H1 (cell line): ENCODE measurements around the gene GJC3. TPM values are rescaled to one million over a fixed set of nuclear protein-coding genes. Genes with fewer than 3 reads are reported as not detected.
"Not testable (repeated sequence)": the region's sequence is repeated elsewhere in the genome, so short reads cannot be mapped to it uniquely, and the experiment has no call there.

Source experiments
- CTCF ChIA-PET: fragments of 300-600 bp; sonication (Branson Sonifier 250); formaldehyde crosslinking; loops from one replicate; lab custom pipeline; 2021; ENCODE audit not compliant: partially characterized antibody; lab: Charles Lee
- POLR2A ChIA-PET: fragments of 300-600 bp; sonication (Branson Sonifier 250); formaldehyde crosslinking; loops from one replicate; lab custom pipeline; 2021; ENCODE audit warnings: inconsistent platforms; ENCODE audit not compliant: partially characterized antibody; lab: Charles Lee
- DNase-seq, 2 experiments: peaks; one replicate each; pipeline versions ENCODE4 v3.0.0 to v3.0.0-alpha.2; 2010 to 2022; ENCODE audit warnings: low spot score in 2 of 2, low read depth in 1 of 2, mixed read lengths in 1 of 2
- FAIRE-seq: peaks from 2 replicates; lab custom pipeline; 2011; peaks lifted over from hg19 to GRCh38; lab: Jason Lieb, UNC
- H2AFZ ChIP-seq: 2 replicates; pipeline ENCODE4 v1.8.1; 2012; ENCODE audit warnings: low read length, inconsistent platforms
- H2AK5ac ChIP-seq: 2 replicates; pipeline ENCODE4 v1.6.1; 2013; ENCODE audit warnings: low read depth, low read length
- H2BK120ac ChIP-seq: replicated peaks from 2 replicates; pipeline ENCODE3; 2013; ENCODE audit warnings: low read depth, low read length, inconsistent platforms
- H2BK12ac ChIP-seq: 2 replicates; pipeline ENCODE4 v1.6.1; 2013; ENCODE audit warnings: low read depth, low read length
- H2BK15ac ChIP-seq: 2 replicates; pipeline ENCODE4 v1.6.1; 2013; ENCODE audit warnings: low read length
- H2BK20ac ChIP-seq: 2 replicates; pipeline ENCODE4 v1.6.1; 2013; ENCODE audit warnings: low read length
- H2BK5ac ChIP-seq: 2 replicates; pipeline ENCODE4 v1.6.1; 2013; ENCODE audit warnings: low read depth, low read length
- H3K14ac ChIP-seq: 2 replicates; pipeline ENCODE4 v1.6.1; 2013; ENCODE audit warnings: inconsistent platforms; ENCODE audit not compliant: insufficient read length
- H3K18ac ChIP-seq: 2 replicates; pipeline ENCODE4 v1.6.1; 2013; ENCODE audit warnings: low read length; ENCODE audit errors: extremely low read depth
- H3K23ac ChIP-seq: 2 replicates; pipeline ENCODE4 v1.6.1; 2013; ENCODE audit warnings: inconsistent platforms; ENCODE audit not compliant: insufficient read length
- H3K23me2 ChIP-seq: 2 replicates; pipeline ENCODE4 v1.6.1; 2013; ENCODE audit warnings: low read depth, low read length
- H3K27ac ChIP-seq: 2 replicates; pipeline ENCODE4 v1.6.1; 2011; ENCODE audit warnings: low read depth, low read length, inconsistent platforms
- H3K27me3 ChIP-seq, 4 experiments: replicated peaks in 1 of 4; 1 replicate in 1 of 4; 2 replicates in 3 of 4; pipeline versions ENCODE4 v1.6.1 to v1.8.1; 2011 to 2013; ENCODE audit warnings: low read length in 3 of 4, mild to moderate bottlenecking in 3 of 4, inconsistent platforms in 2 of 4, mixed read lengths in 2 of 4, moderate library complexity in 1 of 4; ENCODE audit not compliant: control insufficient read depth in 3 of 4, insufficient read depth in 3 of 4; ENCODE audit errors: extremely low read depth in 1 of 4
- H3K36me3 ChIP-seq, 4 experiments: 2 replicates each; pipeline versions ENCODE4 v1.6.1 to v1.8.1; 2011 to 2013; ENCODE audit warnings: mild to moderate bottlenecking in 4 of 4, low read length in 3 of 4, moderate library complexity in 2 of 4, control low read depth in 1 of 4, inconsistent platforms in 1 of 4; ENCODE audit not compliant: insufficient read depth in 4 of 4, control insufficient read depth in 2 of 4
- H3K4ac ChIP-seq: replicated peaks from 2 replicates; pipeline ENCODE3; 2013; ENCODE audit warnings: low read length, low read depth, mixed read lengths, inconsistent platforms; ENCODE audit not compliant: insufficient read length
- H3K4me1 ChIP-seq, 4 experiments: replicated peaks in 1 of 4; 1 replicate in 1 of 4; 2 replicates in 3 of 4; pipeline versions ENCODE4 v1.6.1 to v1.8.1; 2011 to 2013; ENCODE audit warnings: low read length in 3 of 4, inconsistent platforms in 2 of 4, mixed read lengths in 1 of 4; ENCODE audit not compliant: insufficient read depth in 4 of 4, control insufficient read depth in 3 of 4
- H3K4me2 ChIP-seq, 2 experiments: 2 replicates each; pipeline versions ENCODE4 v1.6.1 to v1.8.1; 2011 to 2013; ENCODE audit warnings: low read depth in 2 of 2, low read length in 2 of 2, control low read depth in 1 of 2, inconsistent platforms in 1 of 2, mild to moderate bottlenecking in 1 of 2; ENCODE audit not compliant: insufficient read depth in 1 of 2
- H3K4me3 ChIP-seq, 4 experiments: fragments of 200-600, 300-600 bp in 1 of 4; sonication (generic), shearing (Covaris generic), sonication (Bioruptor Twin) in 1 of 4; 2 replicates each; pipeline versions ENCODE4 v1.5.1 to v1.8.1; 2011 to 2016; ENCODE audit warnings: low read length in 4 of 4, low read depth in 3 of 4, control low read depth in 2 of 4, inconsistent platforms in 2 of 4, mild to moderate bottlenecking in 2 of 4, mixed read lengths in 1 of 4, moderate library complexity in 1 of 4; ENCODE audit not compliant: insufficient read depth in 2 of 4; ENCODE audit errors: extremely low read depth in 1 of 4
- H3K56ac ChIP-seq: replicated peaks from 2 replicates; pipeline ENCODE3; 2013; ENCODE audit warnings: low read depth, mild to moderate bottlenecking, mixed read lengths, low read length, inconsistent platforms; ENCODE audit not compliant: insufficient read length
- H3K79me1 ChIP-seq: 2 replicates; pipeline ENCODE4 v1.6.1; 2013; ENCODE audit warnings: low read depth, low read length, control low read depth
- H3K79me2 ChIP-seq, 2 experiments: 2 replicates each; pipeline versions ENCODE4 v1.6.1 to v1.8.1; 2012 to 2013; ENCODE audit warnings: low read length in 2 of 2, mild to moderate bottlenecking in 2 of 2, inconsistent platforms in 1 of 2; ENCODE audit not compliant: insufficient read depth in 2 of 2, control insufficient read depth in 1 of 2
- H3K9ac ChIP-seq, 4 experiments: replicated peaks in 1 of 4; 1 replicate in 1 of 4; 2 replicates in 3 of 4; pipeline versions ENCODE4 v1.6.1 to v1.8.1; 2011 to 2013; ENCODE audit warnings: low read depth in 3 of 4, low read length in 3 of 4, control low read depth in 2 of 4, mild to moderate bottlenecking in 2 of 4, moderate library complexity in 2 of 4, inconsistent platforms in 1 of 4; ENCODE audit errors: extremely low read depth in 1 of 4
- H3K9me3 ChIP-seq, 2 experiments: 2 replicates each; pipeline versions ENCODE4 v1.6.1 to v1.8.1; 2012 to 2013; ENCODE audit warnings: mild to moderate bottlenecking in 2 of 2, moderate library complexity in 2 of 2, control low read depth in 1 of 2, inconsistent platforms in 1 of 2, low read depth in 1 of 2, low read length in 1 of 2, mixed read lengths in 1 of 2; ENCODE audit not compliant: insufficient read depth in 2 of 2
- H4K20me1 ChIP-seq, 2 experiments: replicated peaks in 1 of 2; 2 replicates each; pipeline versions ENCODE3 to v1.8.1; 2011 to 2013; ENCODE audit warnings: inconsistent platforms in 2 of 2, low read length in 2 of 2, mild to moderate bottlenecking in 1 of 2; ENCODE audit not compliant: insufficient read depth in 2 of 2, control insufficient read depth in 1 of 2
- H4K5ac ChIP-seq: 2 replicates; pipeline ENCODE4 v1.6.1; 2013; ENCODE audit warnings: low read length, low read depth, mixed read lengths, inconsistent platforms; ENCODE audit not compliant: insufficient read length
- H4K8ac ChIP-seq: 2 replicates; pipeline ENCODE4 v1.8.0; 2013; ENCODE audit warnings: mild to moderate bottlenecking, moderate library complexity, low read length, inconsistent platforms; ENCODE audit not compliant: insufficient read depth; ENCODE audit errors: extremely low read depth
- H4K91ac ChIP-seq: replicated peaks from 2 replicates; pipeline ENCODE3; 2013; ENCODE audit warnings: low read length, mixed read lengths, inconsistent platforms; ENCODE audit not compliant: insufficient read length
- WGBS, 2 experiments: shearing (Covaris generic) in 1 of 2; methylation state at CpG; one replicate each; pipeline versions ENCODE4 v1.1.6 to v1.1.7; 2013 to 2015; ENCODE audit warnings: low lambda C conversion rate in 2 of 2, mixed read lengths in 2 of 2, inconsistent platforms in 1 of 2, low coverage in 1 of 2, missing lambda C conversion rate in 1 of 2; ENCODE audit not compliant: insufficient replicate concordance in 2 of 2, insufficient coverage in 1 of 2, insufficient read length in 1 of 2; ENCODE audit errors: extremely low coverage in 1 of 2, missing lambda C conversion rate in 1 of 2; 5-methylcytosine and 5-hydroxymethylcytosine counted together
- polyA plus RNA-seq, 7 experiments: library from polyadenylated mRNA; depleted of rRNA in 3 of 7; stranded (reverse) in 5 of 7; unstranded in 2 of 7; fragments of >200 nt in 5 of 7; fragments of 200-250 nt in 2 of 7; gene quantifications; 1 replicate in 5 of 7; 2 replicates in 1 of 7; 4 replicates in 1 of 7; pipeline versions ENCODE4 v1.2.1 to v1.2.3, GENCODE V29; 2011 to 2013; ENCODE audit warnings: missing spikeins in 2 of 7, mixed read lengths in 2 of 7
- total RNA-seq: library from RNA; stranded (reverse); fragmentation: NEBNext Ultra II Directional; extraction: Animal tissue kit (Norgen Biotek cat#: 25700); gene quantifications from 2 replicates; pipeline ENCODE4 v1.2.1, GENCODE V29; 2021

Gene GJC3
- total and polyA plus RNA-seq, 2 of the 8 experiments (the other 6 are each of a cell fraction or from before 2014, with no cell fraction given): 2.7 to 3.0 TPM

GRCh38 chr7:99950819-99951218, 21.4 kb upstream of the GJC3 start:
- H4K20me1 ChIP-seq, H3K4me1 ChIP-seq, H2BK12ac ChIP-seq, H2BK20ac ChIP-seq, H4K5ac ChIP-seq, DNase-seq, H3K14ac ChIP-seq, H2BK120ac ChIP-seq, H3K27ac ChIP-seq, H3K9ac ChIP-seq, H3K18ac ChIP-seq, H3K79me2 ChIP-seq, H3K4me2 ChIP-seq, H3K27me3 ChIP-seq, H2AFZ ChIP-seq, FAIRE-seq, H3K4me3 ChIP-seq, H3K23me2 ChIP-seq, H2BK15ac ChIP-seq, H2BK5ac ChIP-seq, H2AK5ac ChIP-seq, H3K23ac ChIP-seq, H3K4ac ChIP-seq, H3K36me3 ChIP-seq, H3K79me1 ChIP-seq, H4K8ac ChIP-seq, H4K91ac ChIP-seq, H3K56ac ChIP-seq: not testable (repeated sequence)
- CTCF ChIA-PET: interaction anchor here (0.6 to 5.4 kb wide), 13 partner anchors 14 to 61 kb away, joined by 3 to 36 read pairs (median 4); partner anchors contain the start of genes AZGP1, GJC3 and TRIM4
- peaks cover 14 to 18% of the 10 kb centered on the region in 2 experiments; a peak in 3 of 4 replicates for H3K9me3 ChIP-seq
- 76% methylated on average over 6 of the region's 6 CpGs; no CpG with 5 or more reads in 1 of the 2 experiments for WGBS, 2 experiments
- POLR2A ChIA-PET: interaction anchor here (1.0 to 2.2 kb wide), 5 partner anchors 10 to 110 kb away, joined by 3 to 8 read pairs (median 3); no protein-coding TSS in a partner anchor
